ENCODE data around the gene OR2H2. TPM values are rescaled to one million over a fixed set of nuclear protein-coding genes. Genes with fewer than 3 reads are reported as not detected.
A peak's percentile ranks its signal among the peaks of the same experiment; 100 is the strongest.

The OR2H2 gene
- total RNA-seq = not detected
- polyA plus RNA-seq (2013, experiment 1 of 2) = not detected
- polyA plus RNA-seq (2013, experiment 2 of 2) = not detected
- long read RNA-seq, experiment 1 = 0 reads
- long read RNA-seq, experiment 2 = 0 reads
- long read RNA-seq, experiment 3 = 0 reads
- long read RNA-seq, experiment 4 = 0 reads

- no peak for DNase-seq
- Histone ChIP-seq H3K9ac (ENCODE audit: extremely low read depth, low read length, poor library complexity, severe bottlenecking) (no peak within 1 kb of the TSS), H3K36me3 (ENCODE audit: control insufficient read depth, insufficient read depth, low read length) (no peaks in the 10 kb centered on the region), H3K4me3 (ENCODE audit: low read length) (no peak within 1 kb of the TSS), H3K9me3 (ENCODE audit: control insufficient read depth, low read length) (no peaks in the 10 kb centered on the region), H3K4me1 (ENCODE audit: control insufficient read depth, insufficient read depth, low read length) (no peaks in the 10 kb centered on the region), H3K27ac (ENCODE audit: low read depth, low read length) (no peak within 1 kb of the TSS), H3K27me3 (ENCODE audit: control insufficient read depth, insufficient read depth, low read length, poor library complexity, severe bottlenecking) (no peaks in the 10 kb centered on the region)
- Mint-ChIP-seq H3K4me1 (peaks cover 9% of the 10 kb centered on the region), H3K27me3 (ENCODE audit: insufficient read depth) (no peaks in the 10 kb centered on the region), H3K27ac (no peak within 1 kb of the TSS), H3K36me3 (ENCODE audit: low read depth) (no peaks in the 10 kb centered on the region), H3K9me3 (no peaks in the 10 kb centered on the region), H3K4me3 (no peak within 1 kb of the TSS)
- TF ChIP-seq CTCF (conservative IDR thresholded peaks at IDR 0.05) = no peak
Measured at GRCh38 chr6:29584821-29585220, at the start of gene OR2H2. TSS of gene OR2H2 (plus strand) at chr6:29585121. CDS start at chr6:29587945, 2,824 bp downstream.

- Histone ChIP-seq H3K4me3 (ENCODE audit: low read length) (no peak overlapping the region), H3K9ac (ENCODE audit: extremely low read depth, low read length, poor library complexity, severe bottlenecking) (no peak overlapping the region), H3K27ac (ENCODE audit: low read depth, low read length) (no peak overlapping the region), H3K4me1 (ENCODE audit: control insufficient read depth, insufficient read depth, low read length) (no peaks in the 10 kb centered on the region), H3K9me3 (ENCODE audit: control insufficient read depth, low read length) (no peaks in the 10 kb centered on the region), H3K36me3 (ENCODE audit: control insufficient read depth, insufficient read depth, low read length) (no peaks in the 10 kb centered on the region), H3K27me3 (ENCODE audit: control insufficient read depth, insufficient read depth, low read length, poor library complexity, severe bottlenecking) (no peaks in the 10 kb centered on the region)
- 77 to 87% methylated on average over 4 of the region's 4 CpGs for WGBS, 2 experiments (ENCODE audit: insufficient coverage in 1 of 2, insufficient read length in 1 of 2)
- DNase-seq = peak; percentile 48
- H3K4me1 Mint-ChIP-seq = no peaks in the 10 kb centered on the region
- peaks cover 5% of the 10 kb centered on the region for H3K27me3 Mint-ChIP-seq (ENCODE audit: insufficient read depth)
- H3K36me3 Mint-ChIP-seq (ENCODE audit: low read depth) = no peaks in the 10 kb centered on the region
- no peak for TF ChIP-seq CTCF (conservative IDR thresholded peaks at IDR 0.05)
- no peaks in the 10 kb centered on the region for H3K9me3 Mint-ChIP-seq
- H3K4me3 Mint-ChIP-seq = no peak overlapping the region
- no peak overlapping the region for H3K27ac Mint-ChIP-seq
Measured at GRCh38 chr6:29537714-29538403, 47.1 kb upstream of the OR2H2 start.

- Mint-ChIP-seq H3K36me3 (ENCODE audit: low read depth) (no peaks in the 10 kb centered on the region), H3K4me3 (no peak overlapping the region), H3K4me1 (no peaks in the 10 kb centered on the region), H3K27ac (no peak overlapping the region), H3K27me3 (ENCODE audit: insufficient read depth) (peaks cover 30% of the 10 kb centered on the region), H3K9me3 (no peaks in the 10 kb centered on the region)
- Histone ChIP-seq H3K27ac (ENCODE audit: low read depth, low read length) (no peak overlapping the region), H3K9ac (ENCODE audit: extremely low read depth, low read length, poor library complexity, severe bottlenecking) (no peak overlapping the region), H3K4me1 (ENCODE audit: control insufficient read depth, insufficient read depth, low read length) (no peaks in the 10 kb centered on the region), H3K4me3 (ENCODE audit: low read length) (no peak overlapping the region), H3K9me3 (ENCODE audit: control insufficient read depth, low read length) (no peaks in the 10 kb centered on the region), H3K36me3 (ENCODE audit: control insufficient read depth, insufficient read depth, low read length) (no peaks in the 10 kb centered on the region), H3K27me3 (ENCODE audit: control insufficient read depth, insufficient read depth, low read length, poor library complexity, severe bottlenecking) (peaks cover 30% of the 10 kb centered on the region)
- no peak for TF ChIP-seq CTCF (conservative IDR thresholded peaks at IDR 0.05)
- DNase-seq = no peak
- WGBS, 2 experiments (ENCODE audit: insufficient coverage in 1 of 2, insufficient read length in 1 of 2) = 70 to 71% methylated on average over 3 of the region's 3 CpGs
Measured at GRCh38 chr6:29547573-29547972, 37.3 kb upstream of the OR2H2 start.
